Subcutaneous adipose tissue (tissue), 4 donors: Measurements from ENCODE around the gene COL5A2. TPM values are rescaled to one million over a fixed set of nuclear protein-coding genes. Genes with fewer than 3 reads are reported as not detected.

Source experiments
- CTCF ChIP-seq: fragments of 450-650 bp; IDR thresholded peaks from one replicate; pipeline ENCODE4 v1.5.1; 2016; ENCODE audit warnings: low read depth, mild to moderate bottlenecking, control low read depth, antibody characterized with exemption, moderate library complexity
- total RNA-seq, 4 donors: library from RNA; depleted of rRNA; stranded (reverse); fragments of >200 nt; gene quantifications; one replicate each; pipeline ENCODE4 v1.1.0, GENCODE V29; 2016

COL5A2 gene
- total RNA-seq, 4 donors from 2014 or later: 61.8 to 146 (median 97.2) TPM

GRCh38 chr2:189199797-189200196 is 20.2 kb upstream of the COL5A2 start:
- no peak for TF ChIP-seq CTCF

- TF ChIP-seq CTCF: no peak
These were observed 13.2 kb upstream of the COL5A2 start for GRCh38 chr2:189192766-189193165.

- TF ChIP-seq CTCF: no peak
These were observed 12.2 kb upstream of the COL5A2 start for GRCh38 chr2:189191766-189192165.

- TF ChIP-seq CTCF: no peak
These were observed 11.1 kb upstream of the COL5A2 start for GRCh38 chr2:189190685-189191084.

GRCh38 chr2:189188115-189188805 is 8.7 kb upstream of the COL5A2 start:
- no peak for TF ChIP-seq CTCF

GRCh38 chr2:189183170-189183569 is 3.6 kb upstream of the COL5A2 start:
- no peak for TF ChIP-seq CTCF

- no peak for TF ChIP-seq CTCF
These were observed 2.1 kb upstream of the COL5A2 start for GRCh38 chr2:189181706-189182105.
